ENCODE results near the gene DDRGK1.
"Not testable (repeated sequence)": the region's sequence is repeated elsewhere in the genome, so short reads cannot be mapped to it uniquely, and the experiment has no call there.

DDRGK1 gene

DNA sequence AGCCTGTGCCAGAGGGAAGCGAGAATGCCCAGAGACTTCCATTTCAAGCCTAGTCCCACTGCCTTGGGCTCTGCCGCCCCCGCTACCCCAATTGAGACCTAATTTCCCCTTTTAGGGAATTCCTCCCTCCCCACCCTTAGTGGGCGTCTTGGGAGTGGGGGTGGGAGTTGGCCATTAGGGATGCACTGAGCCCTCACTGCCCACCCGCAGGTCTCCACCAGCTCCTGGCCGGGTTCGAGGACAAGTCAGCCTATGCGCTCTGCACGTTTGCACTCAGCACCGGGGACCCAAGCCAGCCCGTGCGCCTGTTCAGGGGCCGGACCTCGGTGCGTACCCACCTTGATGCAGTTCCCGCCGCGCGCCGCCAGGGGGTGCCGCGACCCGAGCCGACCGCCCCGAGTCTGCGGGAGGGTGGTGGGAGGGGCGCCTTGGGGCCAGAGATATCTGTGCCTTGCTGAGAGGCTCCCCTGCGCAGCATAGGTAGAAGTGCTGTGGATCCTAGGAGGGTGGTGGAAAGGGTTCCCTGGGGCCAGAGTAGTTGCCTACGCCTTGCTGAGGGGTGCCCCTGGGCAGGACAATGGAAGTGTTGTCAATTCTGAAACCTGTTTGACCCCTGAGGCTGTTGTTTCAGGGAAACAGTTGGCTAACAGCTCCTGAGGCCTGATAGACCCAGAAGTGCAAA, 14.0 kb upstream of the DDRGK1 start:
- DNase-seq (ENCODE audit: low read depth in 1 of 2, low spot score in 1 of 2): peak; percentile 64 to 70

GRCh38 chr20:3215359-3215917, 11.0 kb upstream of the DDRGK1 start:
- DNase-seq (ENCODE audit: low read depth in 1 of 2, low spot score in 1 of 2): not testable (repeated sequence)

- DNase-seq (ENCODE audit: low read depth in 1 of 2, low spot score in 1 of 2): no peak
Observed at GRCh38 chr20:3213226-3213625, 8.7 kb upstream of the DDRGK1 start.

DNA sequence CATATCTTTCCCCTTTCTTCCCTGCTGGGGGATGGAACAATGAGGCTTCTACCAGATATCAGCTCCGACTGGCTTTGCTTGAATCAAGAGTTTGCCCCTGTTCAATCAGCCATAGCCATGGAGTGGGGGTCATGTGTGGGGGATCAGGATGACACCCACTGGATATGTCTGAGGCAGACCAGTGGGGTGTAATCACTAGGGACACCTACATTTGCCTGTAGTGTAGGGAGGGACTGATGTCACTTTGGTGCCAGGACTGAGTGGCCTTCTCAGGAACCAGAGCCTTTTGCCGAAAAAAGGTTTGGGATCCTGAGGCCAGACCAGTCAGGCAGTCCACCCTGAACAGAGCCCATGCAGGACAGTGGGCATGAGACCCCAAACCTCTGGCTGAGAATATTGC, 5.9 kb upstream of the DDRGK1 start:
- no peak for DNase-seq (ENCODE audit: low read depth in 1 of 2, low spot score in 1 of 2)

DNA sequence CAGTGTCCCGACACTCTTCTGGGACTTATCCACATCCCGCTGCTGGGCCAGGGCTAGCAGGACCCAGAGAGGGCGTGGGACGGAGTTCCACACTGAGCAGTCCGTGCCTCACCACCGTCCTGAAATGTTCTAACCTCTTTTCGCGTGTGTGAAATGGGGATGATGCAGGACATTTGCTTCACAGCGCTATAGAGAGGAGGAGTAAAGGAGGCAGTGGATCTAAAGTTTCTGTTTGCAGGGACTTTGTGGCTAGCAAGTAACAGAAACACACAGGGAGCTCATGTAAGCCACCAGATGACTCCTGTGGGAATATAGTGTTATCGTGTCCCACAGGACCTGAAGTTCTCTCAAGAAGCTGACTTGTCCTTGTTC, 5.5 kb upstream of the DDRGK1 start:
- DNase-seq (ENCODE audit: low read depth in 1 of 2, low spot score in 1 of 2): no peak

GRCh38 chr20:3209257-3209945, 4.9 kb upstream of the DDRGK1 start, which contains the start of gene ITPA:
Gene ITPA, plus strand, starts transcription at chr20:3209498. Its CDS starts 54 bp downstream, at chr20:3209552.
- peak; percentile 45 to 55 for DNase-seq (ENCODE audit: low read depth in 1 of 2, low spot score in 1 of 2)

DNA sequence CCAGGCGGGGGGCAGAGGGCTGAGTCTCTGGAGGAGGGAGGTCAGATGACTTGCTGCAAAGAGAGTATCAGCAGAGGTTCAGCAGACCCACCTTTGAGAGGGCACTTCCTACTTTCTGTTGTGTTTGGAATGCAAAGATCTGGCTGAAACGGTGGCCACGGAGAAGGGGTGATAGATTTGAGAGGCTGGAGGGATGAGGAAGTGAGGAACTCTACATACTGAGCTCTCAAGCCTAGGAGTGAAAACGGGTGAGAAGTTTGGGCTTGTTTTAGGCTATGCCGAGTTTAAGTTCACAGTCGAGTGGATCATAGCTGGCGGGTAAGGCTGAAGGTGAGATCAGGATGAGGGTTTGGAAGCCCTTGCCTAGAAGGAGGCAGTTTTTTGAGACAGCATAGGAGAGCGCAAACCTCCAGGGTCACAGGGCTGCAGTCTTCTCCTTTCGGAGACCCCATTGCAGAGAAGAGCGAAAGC, 4.3 kb upstream of the DDRGK1 start:
- peak in 1 of 2 donors; percentile 12 for DNase-seq (ENCODE audit: low read depth in 1 of 2, low spot score in 1 of 2)

DNA sequence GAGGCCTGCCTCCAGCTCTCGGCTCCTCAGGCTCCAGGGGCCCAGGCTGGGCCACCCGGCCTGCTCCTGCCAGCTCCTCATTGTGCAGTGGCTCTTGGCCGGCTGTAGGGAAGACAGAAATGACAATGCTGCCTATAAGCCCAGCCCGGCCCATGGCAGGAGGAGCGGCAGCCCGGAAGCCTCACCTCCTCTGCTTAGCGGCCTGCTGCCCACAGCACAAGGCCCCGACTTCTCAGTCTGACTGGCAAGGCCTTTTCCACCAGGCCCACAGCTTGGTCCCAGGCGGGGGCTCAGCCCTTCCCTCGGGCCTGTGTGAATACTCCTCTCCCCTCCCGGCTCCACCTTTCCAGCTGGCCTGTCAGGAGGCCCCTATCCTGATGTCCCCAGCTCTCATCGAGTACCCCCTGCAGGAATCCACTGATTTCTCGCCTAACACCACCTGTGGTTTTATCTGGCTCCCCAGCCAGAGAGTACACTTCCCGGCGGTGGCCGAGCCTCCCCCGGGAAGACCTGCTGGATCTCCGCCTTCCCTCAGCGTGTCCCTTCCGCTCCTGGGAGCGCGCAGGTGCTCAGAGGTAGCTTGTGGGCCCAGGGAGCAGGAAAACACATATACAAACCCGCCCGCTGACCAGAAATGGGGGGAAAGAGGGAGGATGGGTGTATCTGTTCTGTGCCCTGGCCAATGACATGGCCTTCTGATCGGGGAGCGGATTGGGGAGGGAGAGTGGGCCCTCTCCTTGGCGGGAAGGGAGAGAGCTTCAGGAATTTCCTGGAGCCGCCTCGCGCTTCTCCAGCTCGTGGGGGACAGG, 963 bp downstream of the DDRGK1 start:
- peak in 1 of 2 donors; percentile 21 for DNase-seq (ENCODE audit: low read depth in 1 of 2, low spot score in 1 of 2)

- DNase-seq (ENCODE audit: low read depth in 1 of 2, low spot score in 1 of 2): no peak
Observed at GRCh38 chr20:3202965-3203314, 1.5 kb downstream of the DDRGK1 start.

DNA sequence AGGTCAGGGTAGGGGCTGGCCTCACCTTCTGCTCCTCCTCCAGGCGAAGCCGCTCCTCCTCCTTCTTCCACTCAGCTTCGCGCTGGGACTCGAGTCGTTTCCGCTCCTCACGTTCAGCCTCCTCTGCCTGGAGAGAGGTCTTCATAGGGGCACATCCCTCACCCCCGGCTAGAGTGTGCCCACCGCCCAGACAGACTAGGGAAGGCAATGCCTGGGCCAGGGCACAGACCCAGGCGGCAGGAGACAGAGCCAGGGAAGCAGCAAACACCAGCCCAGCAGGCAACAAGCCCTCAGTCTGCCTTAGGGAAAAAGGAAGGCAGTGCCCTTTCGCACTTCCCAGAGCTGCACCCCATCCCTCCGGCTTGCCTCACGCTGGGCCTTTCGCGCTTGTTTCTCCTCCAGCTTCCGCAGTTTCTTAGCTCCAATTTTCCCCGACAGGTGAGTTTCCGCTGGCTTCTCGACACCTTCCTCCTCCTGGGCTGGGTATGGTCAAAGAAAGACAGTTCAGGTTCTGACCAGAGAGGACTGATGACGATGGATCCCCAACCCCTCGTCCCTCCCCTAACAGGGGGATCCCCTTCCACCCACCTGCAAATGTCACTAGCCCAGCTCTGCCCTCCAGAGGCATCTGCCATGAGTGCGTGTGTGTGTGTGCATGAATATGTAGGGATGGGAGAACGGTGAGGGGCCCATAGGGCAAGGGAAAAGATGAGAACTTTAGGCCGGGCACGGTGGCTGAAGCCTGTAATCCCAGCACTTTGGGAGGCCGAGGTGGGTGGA, 4.3 kb downstream of the DDRGK1 start:
- DNase-seq (ENCODE audit: low read depth in 1 of 2, low spot score in 1 of 2): no peak

DNA sequence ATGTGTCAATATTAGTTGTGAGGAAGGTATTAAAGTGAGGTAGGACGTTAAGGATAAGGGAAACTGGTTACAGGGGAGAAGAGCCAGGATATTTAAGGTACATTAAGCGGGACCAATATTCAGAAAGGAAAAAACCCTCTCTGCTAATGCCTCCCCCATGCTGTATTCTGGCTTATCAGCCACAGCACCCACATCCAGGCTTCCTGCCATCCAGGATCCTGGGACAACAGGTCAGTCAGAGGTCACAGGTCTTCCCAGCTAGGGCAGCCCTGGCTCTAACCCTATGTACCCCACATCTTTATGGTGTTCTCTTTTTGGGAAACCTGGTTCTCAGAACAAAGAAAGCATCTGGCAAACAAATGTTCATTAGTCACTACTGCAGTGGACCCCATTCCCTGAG, 5.3 kb downstream of the DDRGK1 start:
- no peak for DNase-seq (ENCODE audit: low read depth in 1 of 2, low spot score in 1 of 2)

GRCh38 chr20:3195590-3196237, 8.8 kb downstream of the DDRGK1 start:
- DNase-seq (ENCODE audit: low read depth in 1 of 2, low spot score in 1 of 2): no peak

GRCh38 chr20:3194617-3195280, 9.7 kb downstream of the DDRGK1 start:
- no peak for DNase-seq (ENCODE audit: low read depth in 1 of 2, low spot score in 1 of 2)

DNA sequence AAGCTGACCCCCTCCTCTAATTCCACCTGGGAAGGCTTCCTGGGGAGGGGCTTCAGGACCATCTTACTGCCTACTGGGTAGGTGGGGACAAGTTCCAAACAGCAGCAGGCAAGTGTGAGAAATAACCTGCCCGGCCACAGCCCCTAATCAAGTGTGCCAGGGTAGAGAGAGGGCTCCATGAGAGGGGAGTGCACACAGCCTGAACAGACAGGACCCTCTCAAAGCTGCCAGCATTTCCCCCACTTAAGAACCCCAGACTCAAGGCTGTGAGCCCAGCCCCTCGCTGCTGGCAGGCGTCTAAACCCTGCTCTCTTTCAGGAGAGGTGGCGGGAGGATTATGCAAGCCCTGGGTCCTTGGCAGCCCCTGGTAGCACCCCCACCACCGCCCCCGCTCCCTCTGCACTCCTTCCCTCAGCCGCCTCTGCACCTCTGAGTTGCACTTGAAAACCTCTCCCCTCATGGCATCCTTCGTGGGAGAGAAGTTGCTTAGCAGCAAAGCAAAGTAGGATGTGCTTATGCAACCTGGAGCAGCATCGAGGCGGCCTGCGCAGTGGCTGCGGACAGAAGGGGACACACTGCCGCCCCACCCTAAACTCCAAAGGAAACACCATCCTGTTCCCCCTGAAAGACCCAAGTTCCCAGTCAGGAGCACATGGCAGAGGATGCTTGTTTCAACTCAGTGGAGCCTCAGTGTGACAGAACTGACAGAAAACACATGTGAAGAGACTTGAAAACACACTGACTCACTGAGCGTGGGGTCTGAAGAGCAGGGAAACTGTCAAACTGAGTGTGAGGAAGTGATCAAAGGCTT, 10.5 kb downstream of the DDRGK1 start:
- DNase-seq (ENCODE audit: low read depth in 1 of 2, low spot score in 1 of 2): no peak

DNA sequence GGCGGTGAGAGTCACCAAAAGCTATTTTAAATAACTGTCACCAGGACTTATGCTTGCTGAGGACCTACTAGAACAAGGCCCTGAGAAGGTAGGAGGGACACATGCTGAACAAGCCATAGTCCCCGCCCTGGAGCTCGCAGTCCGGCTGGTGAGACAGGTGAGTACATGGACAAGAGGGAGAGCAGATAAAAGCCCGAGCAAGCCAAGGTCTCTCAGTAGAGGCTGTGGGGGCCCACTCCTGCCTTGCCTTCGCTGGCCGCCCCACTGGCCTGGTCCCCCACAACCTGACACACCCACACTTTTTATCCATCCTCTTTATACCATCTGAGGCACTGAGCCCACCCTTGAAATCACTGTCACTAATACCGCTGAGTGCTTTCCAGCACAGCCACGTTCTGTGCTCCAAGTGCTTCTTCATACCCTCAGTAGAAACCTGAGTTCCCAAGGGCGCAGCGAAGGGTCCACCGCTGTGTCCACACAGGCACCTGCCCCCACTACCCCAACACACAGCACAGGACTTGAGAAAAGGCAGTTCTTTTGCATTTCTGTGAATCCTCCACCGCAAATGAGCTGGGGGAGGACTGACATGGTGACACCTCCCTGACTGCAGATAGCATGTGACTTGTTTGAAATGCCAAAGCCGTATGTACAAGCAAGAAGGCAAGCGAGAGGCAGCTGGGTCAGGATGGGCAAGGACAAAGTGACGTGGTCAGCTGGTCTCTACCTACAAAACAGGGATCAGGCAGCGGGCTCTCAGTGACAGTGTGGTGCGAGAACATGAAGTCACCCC, 12.1 kb downstream of the DDRGK1 start:
- no peak for DNase-seq (ENCODE audit: low read depth in 1 of 2, low spot score in 1 of 2)

- no peak for DNase-seq (ENCODE audit: low read depth in 1 of 2, low spot score in 1 of 2)
Observed at GRCh38 chr20:3190681-3191111, 13.8 kb downstream of the DDRGK1 start.

GRCh38 chr20:3189561-3190131, 14.8 kb downstream of the DDRGK1 start:
- no peak for DNase-seq (ENCODE audit: low read depth in 1 of 2, low spot score in 1 of 2)
